ENCODE measurements around the gene ZNF773.
A peak's percentile ranks its signal among the peaks of the same experiment; 100 is the strongest.
"Not testable (repeated sequence)": the region's sequence is repeated elsewhere in the genome, so short reads cannot be mapped to it uniquely, and the experiment has no call there.

ZNF773 gene

GRCh38 chr19:57477191-57478008 is 22.3 kb upstream of the ZNF773 start, which contains the start of gene ZNF772:
Gene ZNF772, minus strand, starts transcription at chr19:57477566. Its CDS starts 257 bp downstream, at chr19:57477309.
- Histone ChIP-seq H3K27ac (ENCODE audit: low read length) (peak within 1 kb of the TSS; percentile 10; the same call in 1 of the 2 replicates), H3K27me3 (ENCODE audit: low read depth, low read length) (no peaks in the 10 kb centered on the region), H3K4me1 (ENCODE audit: low read length) (peaks cover 10% of the 10 kb centered on the region; the same call in 1 of the 2 replicates), H3K9me3 (ENCODE audit: insufficient read depth, low read length) (peaks cover 30% of the 10 kb centered on the region), H2AFZ (ENCODE audit: low read depth, low read length) (peak within 1 kb of the TSS; percentile 99), H3K4me2 (ENCODE audit: low read length) (peak within 1 kb of the TSS; percentile 77), H4K20me1 (ENCODE audit: insufficient read depth, low read length) (no peaks in the 10 kb centered on the region), H3K4me3 (ENCODE audit: low read length) (peak within 1 kb of the TSS; percentile 81), H3K9ac (ENCODE audit: low read length) (peak within 1 kb of the TSS; percentile 77), H3K36me3 (replicated peaks; ENCODE audit: low read depth, low read length) (peaks cover 45% of the 10 kb centered on the region), H3K79me2 (ENCODE audit: low read length) (peaks cover 17% of the 10 kb centered on the region)
- peak; percentile 44 for TF ChIP-seq CTCF (IDR thresholded peaks at IDR 0.05; ENCODE audit: low read depth, low read length)
- no peak for TF ChIP-seq EZH2phosphoT487 (IDR thresholded peaks at IDR 0.05; ENCODE audit: low read depth)

- peak within 1 kb of the TSS; percentile 69 for H3K4me2 ChIP-seq (ENCODE audit: low read length)
- not testable (repeated sequence) for H4K20me1 ChIP-seq (ENCODE audit: insufficient read depth, low read length); H3K27me3 ChIP-seq (ENCODE audit: low read depth, low read length); H3K9me3 ChIP-seq (ENCODE audit: insufficient read depth, low read length); H3K27ac ChIP-seq (ENCODE audit: low read length)
- peak within 1 kb of the TSS; percentile 98 for H2AFZ ChIP-seq (ENCODE audit: low read depth, low read length)
- H3K4me3 ChIP-seq (ENCODE audit: low read length), result peak within 1 kb of the TSS; percentile 85
- peaks cover 11% of the 10 kb centered on the region for H3K4me1 ChIP-seq (ENCODE audit: low read length)
- peak within 1 kb of the TSS; percentile 69 for H3K9ac ChIP-seq (ENCODE audit: low read length)
- peaks cover 15% of the 10 kb centered on the region for H3K79me2 ChIP-seq (ENCODE audit: low read length)
- H3K36me3 ChIP-seq (replicated peaks; ENCODE audit: low read depth, low read length), result peaks cover 20% of the 10 kb centered on the region
Measured at GRCh38 chr19:57487477-57488298, 12.1 kb upstream of the ZNF773 start, which contains the start of gene ZNF419. Gene ZNF419, plus strand, starts transcription at chr19:57487750. Its CDS starts 201 bp downstream, at chr19:57487951.

DNA sequence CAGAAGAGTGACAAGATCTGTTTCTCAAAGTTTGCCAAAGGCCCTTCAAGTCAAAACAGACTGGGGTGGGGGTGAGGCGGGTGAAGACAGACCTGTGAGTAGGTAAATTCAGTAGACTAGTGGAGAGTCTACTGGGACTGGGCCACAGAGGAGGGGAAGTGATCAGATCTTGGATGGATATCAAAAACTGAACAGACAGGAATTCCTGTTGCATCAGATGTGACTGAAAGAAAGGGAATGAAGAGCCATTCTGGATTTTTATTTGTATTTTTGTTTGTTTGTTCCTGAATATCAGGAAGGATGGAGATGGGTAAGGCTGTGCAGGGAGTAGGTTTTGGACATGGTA is 11.5 kb upstream of the ZNF773 start:
- H3K36me3 ChIP-seq (replicated peaks; ENCODE audit: low read depth, low read length), result peaks cover 24% of the 10 kb centered on the region
- H2AFZ ChIP-seq (ENCODE audit: low read depth, low read length); H3K27ac ChIP-seq (ENCODE audit: low read length); H3K9me3 ChIP-seq (ENCODE audit: insufficient read depth, low read length); H4K20me1 ChIP-seq (ENCODE audit: insufficient read depth, low read length); H3K27me3 ChIP-seq (ENCODE audit: low read depth, low read length): not testable (repeated sequence)
- H3K4me1 ChIP-seq (ENCODE audit: low read length), result peaks cover 11% of the 10 kb centered on the region
- peaks cover 15% of the 10 kb centered on the region for H3K79me2 ChIP-seq (ENCODE audit: low read length)
- H3K9ac ChIP-seq (ENCODE audit: low read length), result peak overlapping the region; percentile 6; the same call in 1 of the 2 replicates
- H3K4me2 ChIP-seq (ENCODE audit: low read length), result peak overlapping the region; percentile 69
- H3K4me3 ChIP-seq (ENCODE audit: low read length), result peak overlapping the region; percentile 67

- not testable (repeated sequence) for H3K27ac ChIP-seq (ENCODE audit: low read length); H3K9ac ChIP-seq (ENCODE audit: low read length); H3K9me3 ChIP-seq (ENCODE audit: insufficient read depth, low read length); H3K27me3 ChIP-seq (ENCODE audit: low read depth, low read length); H2AFZ ChIP-seq (ENCODE audit: low read depth, low read length); H3K4me1 ChIP-seq (ENCODE audit: low read length); H4K20me1 ChIP-seq (ENCODE audit: insufficient read depth, low read length)
- peak overlapping the region; percentile 80 for H3K4me3 ChIP-seq (ENCODE audit: low read length)
- H3K79me2 ChIP-seq (ENCODE audit: low read length), result peaks cover 33% of the 10 kb centered on the region
- H3K36me3 ChIP-seq (replicated peaks; ENCODE audit: low read depth, low read length), result peaks cover 44% of the 10 kb centered on the region
- peak overlapping the region; percentile 52 for H3K4me2 ChIP-seq (ENCODE audit: low read length)
Measured at GRCh38 chr19:57499332-57499679, 432 bp upstream of the ZNF773 start.

DNA sequence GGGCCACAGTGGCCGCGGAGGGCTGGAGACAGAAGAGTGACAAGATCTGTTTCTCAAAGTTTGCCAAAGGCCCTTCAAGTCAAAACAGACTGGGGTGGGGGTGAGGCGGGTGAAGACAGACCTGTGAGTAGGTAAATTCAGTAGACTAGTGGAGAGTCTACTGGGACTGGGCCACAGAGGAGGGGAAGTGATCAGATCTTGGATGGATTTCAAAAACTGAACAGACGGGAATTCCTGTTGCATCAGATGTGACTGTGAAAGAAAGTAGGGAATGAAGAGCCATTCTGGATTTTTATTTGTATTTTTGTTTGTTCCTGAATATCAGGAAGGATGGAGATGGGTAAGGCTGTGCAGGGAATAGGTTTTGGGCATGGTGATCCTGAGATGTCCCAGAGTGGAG is 662 bp downstream of the ZNF773 start:
- peak overlapping the region; percentile 80 for H3K4me2 ChIP-seq (ENCODE audit: low read length)
- H2AFZ ChIP-seq (ENCODE audit: low read depth, low read length); H3K27ac ChIP-seq (ENCODE audit: low read length); H3K4me1 ChIP-seq (ENCODE audit: low read length); H4K20me1 ChIP-seq (ENCODE audit: insufficient read depth, low read length); H3K27me3 ChIP-seq (ENCODE audit: low read depth, low read length); H3K9me3 ChIP-seq (ENCODE audit: insufficient read depth, low read length): not testable (repeated sequence)
- H3K4me3 ChIP-seq (ENCODE audit: low read length), result peak overlapping the region; percentile 72
- H3K36me3 ChIP-seq (replicated peaks; ENCODE audit: low read depth, low read length), result peaks cover 40% of the 10 kb centered on the region
- peaks cover 33% of the 10 kb centered on the region for H3K79me2 ChIP-seq (ENCODE audit: low read length)
- peak overlapping the region; percentile 52 for H3K9ac ChIP-seq (ENCODE audit: low read length)

All from OCI-LY3 (cell line).